Heart left ventricle (tissue), 16 donors: Measurements from ENCODE around the gene C1S. TPM values are rescaled to one million over a fixed set of nuclear protein-coding genes. Genes with fewer than 3 reads are reported as not detected.

Source experiments
- ATAC-seq, 4 donors: fragments of 200-7000 bp; cut with Tn5 transposase; one replicate each; pipeline ENCODE4 v1.9.1; 2020 to 2022; ENCODE audit warnings: moderate library complexity in 4 of 4, mild to moderate bottlenecking in 3 of 4, moderate number of reproducible peaks in 1 of 4
- DNase-seq, 5 donors: peaks; one replicate each; pipeline ENCODE4 v3.0.0-alpha.2; 2020
- H3K27ac ChIP-seq, 12 donors: fragments of 200-600 bp; sonication (generic) in 4 of 12; one replicate each; pipeline versions ENCODE4 v1.5.0 to v1.8.0; 2016 to 2022; ENCODE audit warnings: mild to moderate bottlenecking in 2 of 12
- H3K27me3 ChIP-seq, 9 donors: fragments of 200-600 bp; sonication (generic) in 2 of 9; one replicate each; pipeline versions ENCODE4 v1.5.1 to v1.8.0; 2016 to 2022; ENCODE audit warnings: mild to moderate bottlenecking in 3 of 9
- H3K36me3 ChIP-seq, 9 donors: fragments of 200-600 bp; sonication (generic) in 2 of 9; one replicate each; pipeline versions ENCODE4 v1.5.0 to v1.8.0; 2018 to 2022; ENCODE audit warnings: mild to moderate bottlenecking in 2 of 9
- H3K4me1 ChIP-seq, 12 donors: fragments of 200-600 bp; sonication (generic) in 4 of 12; one replicate each; pipeline versions ENCODE4 v1.5.0 to v1.8.0; 2016 to 2022; ENCODE audit warnings: mild to moderate bottlenecking in 3 of 12
- H3K4me3 ChIP-seq, 12 donors: fragments of 200-600 bp; sonication (generic) in 4 of 12; one replicate each; pipeline versions ENCODE4 v1.5.0 to v1.8.0; 2017 to 2022; ENCODE audit warnings: mild to moderate bottlenecking in 9 of 12, moderate library complexity in 4 of 12
- H3K9me3 ChIP-seq, 12 donors: fragments of 200-600 bp; sonication (generic) in 4 of 12; one replicate each; pipeline versions ENCODE4 v1.5.0 to v1.8.0; 2016 to 2022; ENCODE audit warnings: mild to moderate bottlenecking in 1 of 12
- POLR2A ChIP-seq, 2 donors: fragments of 450-650 bp; IDR thresholded peaks; one replicate each; pipeline ENCODE4 v1.6.1; 2017; ENCODE audit warnings: antibody characterized with exemption in 2 of 2, mild to moderate bottlenecking in 2 of 2, moderate library complexity in 2 of 2
- WGBS, 4 donors: extraction: QIAGEN DNeasy Blood & Tissue Kit in 2 of 4; methylation state at CpG; one replicate each; pipeline versions ENCODE4 v1.1.5 to v1.1.7; 2013 to 2018; 5-methylcytosine and 5-hydroxymethylcytosine counted together
- intact Hi-C, 10 donors: fragments of 100-400 bp; cut with DNase I; formaldehyde crosslinking; loops; one replicate each; pipeline versions ENCODE4 v1.11.1 to v1.14.2; 2022
- polyA plus RNA-seq, 2 donors: library from polyadenylated mRNA; stranded (reverse); fragments of 200-250 nt; gene quantifications; one replicate each; pipeline ENCODE4 v1.2.3, GENCODE V29; 2013
- total RNA-seq, 9 donors: library from RNA; depleted of rRNA in 2 of 9; stranded (reverse); fragments of >200 nt in 2 of 9; fragmentation: NEBNext Ultra II Directional in 3 of 9; extraction: Animal tissue kit (Norgen Biotek cat#: 25700) in 3 of 9; gene quantifications; one replicate each; pipeline versions ENCODE4 v1.1.0 to v1.2.4, GENCODE V29; 2016 to 2023
- TF ChIP-seq, protein P1 (sequence below), 12 donors: fragments of 200-600 bp; sonication (generic) in 4 of 12; IDR thresholded peaks; one replicate each; pipeline versions ENCODE4 v1.5.0 to v1.8.0; 2018 to 2022; ENCODE audit warnings: antibody characterized with exemption in 12 of 12, mild to moderate bottlenecking in 5 of 12
- donor health status: ischemic (EF 13 %, LVEDD 7.1; RV severe dilation, severe dysfunction).
- donor health status: healthy with polysubstance abuse.
- donor health status: DM: no; HTN: yes; CAD: no.
- donor health status: DM: no; HTN: no; CAD: no.
- donor health status: ischemic (EF 25% LVEDD 6.9; RV normal size, moderate dysfunction).
- donor health status: ischemic (EF 25% LVEDD 5.7; RV mildly dilated, moderate dysfunction).
- donor health status: healthy.
- donor health status: DM: yes; HTN: yes; CAD: no.
- donor health status: ischemic (EF 35%, LVEDD 5.7; RV mildly dilated, moderate dysfunction).
- donor health status: nonischemic (EF 11% LVEDD 7.7; RV severe dilation, severe dysfunction).
- donor health status: DM: yes; HTN: yes; CAD: no.
- donor health status: PGD.
- donor health status: ischemic (EF 29% LVEDD 5.4; RV normal size, mild dysfunction).
- donor health status: nonischemic (EF 23%, LVEDD 6.1; RV moderate dilation, normal function).

C1S gene
- total and polyA plus RNA-seq, 11 donors = 30.1 to 247 (median 60.5) TPM

DNA sequence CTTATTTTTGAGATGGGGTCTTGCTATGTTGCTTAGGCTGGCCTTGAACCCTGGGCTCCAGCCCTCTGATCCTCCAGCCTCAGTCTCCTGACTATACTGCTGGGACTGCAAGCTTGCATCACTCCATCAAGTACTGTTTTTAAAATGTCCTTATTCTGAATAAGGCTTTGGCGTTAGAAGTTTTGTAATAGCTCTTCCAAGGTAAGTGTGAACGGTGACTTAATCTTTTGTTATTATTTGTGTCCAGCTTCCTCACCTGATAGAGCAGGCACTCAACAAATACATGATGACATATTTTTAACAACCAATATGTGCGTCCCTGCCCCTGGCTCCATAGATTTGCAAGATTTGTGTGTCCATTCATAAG lies 47.1 kb downstream of the C1S start:
- Histone ChIP-seq H3K4me1 (peaks cover 0 to 29% (median 8%) of the 10 kb centered on the region in 12 donors), H3K9me3 (peaks cover 0 to 12% (median 5%) of the 10 kb centered on the region in 12 donors), H3K36me3 (peaks cover 0 to 20% (median 0%) of the 10 kb centered on the region in 9 donors), H3K27me3 (no peaks in the 10 kb centered on the region), H3K4me3 (peak overlapping the region in 11 of 12 donors; percentile 36 to 76 (median 61)), H3K27ac (peak overlapping the region; percentile 75 to 94 (median 91))
- intact Hi-C loops = loop anchor here in 8 of 10 donors (2.0 to 10.0 kb wide), 6 partner anchors 15 to 165 kb away; partner anchors contain the start of genes C1S (in 6 of the 8), C12orf57 (in 2 of the 8), RNU7-1 (in 2 of the 8) and C1R (in 1 of the 8)
- ATAC-seq = no peak
- WGBS, 4 donors = 67 to 81% (median 73%) methylated on average over 3 of the region's 3 CpGs
- no peak for DNase-seq
- TF ChIP-seq, protein P1, sequence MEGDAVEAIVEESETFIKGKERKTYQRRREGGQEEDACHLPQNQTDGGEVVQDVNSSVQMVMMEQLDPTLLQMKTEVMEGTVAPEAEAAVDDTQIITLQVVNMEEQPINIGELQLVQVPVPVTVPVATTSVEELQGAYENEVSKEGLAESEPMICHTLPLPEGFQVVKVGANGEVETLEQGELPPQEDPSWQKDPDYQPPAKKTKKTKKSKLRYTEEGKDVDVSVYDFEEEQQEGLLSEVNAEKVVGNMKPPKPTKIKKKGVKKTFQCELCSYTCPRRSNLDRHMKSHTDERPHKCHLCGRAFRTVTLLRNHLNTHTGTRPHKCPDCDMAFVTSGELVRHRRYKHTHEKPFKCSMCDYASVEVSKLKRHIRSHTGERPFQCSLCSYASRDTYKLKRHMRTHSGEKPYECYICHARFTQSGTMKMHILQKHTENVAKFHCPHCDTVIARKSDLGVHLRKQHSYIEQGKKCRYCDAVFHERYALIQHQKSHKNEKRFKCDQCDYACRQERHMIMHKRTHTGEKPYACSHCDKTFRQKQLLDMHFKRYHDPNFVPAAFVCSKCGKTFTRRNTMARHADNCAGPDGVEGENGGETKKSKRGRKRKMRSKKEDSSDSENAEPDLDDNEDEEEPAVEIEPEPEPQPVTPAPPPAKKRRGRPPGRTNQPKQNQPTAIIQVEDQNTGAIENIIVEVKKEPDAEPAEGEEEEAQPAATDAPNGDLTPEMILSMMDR (IDR thresholded peaks at IDR 0.05) = no peak
- TF ChIP-seq POLR2A (IDR thresholded peaks at IDR 0.05) = no peak

- Histone ChIP-seq H3K9me3 (peaks cover 0 to 12% (median 5%) of the 10 kb centered on the region in 12 donors), H3K27ac (peak overlapping the region; percentile 75 to 94 (median 91)), H3K4me1 (peaks cover 0 to 34% (median 10%) of the 10 kb centered on the region in 12 donors), H3K36me3 (peaks cover 0 to 14% (median 0%) of the 10 kb centered on the region in 9 donors), H3K27me3 (no peaks in the 10 kb centered on the region), H3K4me3 (peak overlapping the region; percentile 31 to 76 (median 60))
- TF ChIP-seq, protein P1 (IDR thresholded peaks at IDR 0.05) = no peak
- TF ChIP-seq POLR2A (IDR thresholded peaks at IDR 0.05) = peak in 1 of 2 donors; percentile 43
- intact Hi-C loops = loop anchor here in 8 of 10 donors (2.0 to 10.0 kb wide), 6 partner anchors 15 to 166 kb away; partner anchors contain the start of genes C1S (in 6 of the 8), C12orf57 (in 2 of the 8), RNU7-1 (in 2 of the 8) and C1R (in 1 of the 8)
- ATAC-seq = peak; percentile 84 to 91 (median 89)
- WGBS, 4 donors = 21 to 35% (median 23%) methylated on average over 25 to 30 of the region's 30 CpGs
- DNase-seq = peak; percentile 63 to 88 (median 82)
Observed at GRCh38 chr12:7108003-7108795, 47.7 kb downstream of the C1S start.

GRCh38 chr12:7108796-7109571 lies 48.5 kb downstream of the C1S start, which contains the start of gene C1RL:
Gene C1RL, minus strand, starts transcription at chr12:7109214. Its CDS starts 34 bp downstream, at chr12:7109180.
- ATAC-seq (peak; percentile 85 to 88 (median 86)), DNase-seq (peak; percentile 86 to 94 (median 90))
- peaks cover 0 to 41% (median 10%) of the 10 kb centered on the region in 12 donors for H3K4me1 ChIP-seq
- peaks cover 0 to 7% (median 0%) of the 10 kb centered on the region in 9 donors for H3K36me3 ChIP-seq
- peak within 1 kb of the TSS; percentile 75 to 94 (median 91) for H3K27ac ChIP-seq
- peaks cover 0 to 12% (median 5%) of the 10 kb centered on the region in 12 donors for H3K9me3 ChIP-seq
- no peaks in the 10 kb centered on the region for H3K27me3 ChIP-seq
- TF ChIP-seq POLR2A (IDR thresholded peaks at IDR 0.05) = peak in 1 of 2 donors; percentile 8
- TF ChIP-seq, protein P1 (IDR thresholded peaks at IDR 0.05) = peak; percentile 92 to 99 (median 97)
- intact Hi-C loops = loop anchor here in 9 of 10 donors (1.0 to 10.0 kb wide), 8 partner anchors 16 to 167 kb away; partner anchors contain the start of genes C1S (in 8 of the 9), C12orf57 (in 3 of the 9), RNU7-1 (in 2 of the 9) and C1R (in 1 of the 9)
- peak within 1 kb of the TSS; percentile 31 to 76 (median 60) for H3K4me3 ChIP-seq
- WGBS, 4 donors = 17 to 27% (median 20%) methylated on average over 21 to 23 of the region's 23 CpGs
